Esophagus muscularis mucosa (tissue), 4 donors: ENCODE data around the gene PLEKHG7.

Experiments
- CTCF ChIP-seq, 3 experiments: fragments of 200-600 bp in 2 of 3; fragments of 450-650 bp in 1 of 3; sonication (generic) in 2 of 3; IDR thresholded peaks; one replicate each; pipeline ENCODE4 v1.5.1; 2017 to 2019; ENCODE audit warnings: antibody characterized with exemption in 3 of 3, mild to moderate bottlenecking in 2 of 3, moderate library complexity in 1 of 3
- EP300 ChIP-seq: sonication (generic); formaldehyde crosslinking; IDR thresholded peaks from one replicate; pipeline ENCODE4 v1.6.1; 2017; ENCODE audit warnings: antibody characterized with exemption
- POLR2A ChIP-seq: fragments of 450-650 bp; IDR thresholded peaks from one replicate; pipeline ENCODE4 v1.6.1; 2017; ENCODE audit warnings: antibody characterized with exemption, moderate library complexity, mild to moderate bottlenecking, low read depth
- POLR2AphosphoS5 ChIP-seq, 2 donors: sonication (generic); formaldehyde crosslinking; IDR thresholded peaks; one replicate each; pipeline ENCODE4 v1.6.1; 2017; ENCODE audit warnings: antibody characterized with exemption in 2 of 2

DNA sequence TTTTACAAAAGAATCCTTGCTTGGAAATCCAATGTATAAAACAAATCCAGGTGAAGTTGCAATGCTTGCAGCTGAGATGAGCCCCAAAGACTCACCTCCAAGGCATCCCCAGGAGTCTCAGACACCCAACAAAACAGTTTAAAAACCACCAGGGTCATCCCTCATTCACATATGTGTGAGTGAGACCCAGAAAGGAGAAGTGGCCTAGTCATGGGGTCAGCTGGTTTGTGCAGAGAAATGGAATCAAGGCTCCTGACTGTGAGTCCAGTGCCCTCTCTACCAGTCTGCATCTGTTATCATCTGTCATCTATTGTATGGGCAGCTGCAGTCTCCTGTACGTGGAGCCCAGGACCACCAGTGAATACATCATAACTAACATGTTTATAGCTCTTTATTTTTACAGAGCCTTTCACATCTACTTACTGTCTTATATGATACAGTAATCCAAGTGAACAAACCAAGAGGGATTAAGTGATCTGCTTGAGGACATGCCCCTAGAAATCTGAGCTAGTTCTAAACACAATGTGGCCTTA lies 27.1 kb downstream of the PLEKHG7 start:
- no peak for TF ChIP-seq POLR2A
- TF ChIP-seq EP300 = no peak
- TF ChIP-seq CTCF (IDR thresholded peaks at IDR 0.05) = no peak
- no peak for TF ChIP-seq POLR2AphosphoS5 (IDR thresholded peaks at IDR 0.05)
